KOPT-K1 (cell line): ENCODE measurements around the gene ISYNA1.
"Not testable (repeated sequence)": the region's sequence is repeated elsewhere in the genome, so short reads cannot be mapped to it uniquely, and the experiment has no call there.

Source experiments
- H3K27ac ChIP-seq: fragments of 200-600 bp; sonication (generic); 2 replicates; pipeline ENCODE4 v1.5.1; 2016; ENCODE audit warnings: antibody characterized with exemption, mild to moderate bottlenecking, low read depth, low read length; ENCODE audit not compliant: poor library complexity, severe bottlenecking
- H3K36me3 ChIP-seq: fragments of 200-600 bp; sonication (generic); 2 replicates; pipeline ENCODE4 v1.5.1; 2017; ENCODE audit warnings: antibody characterized with exemption, mild to moderate bottlenecking, low read length, moderate library complexity; ENCODE audit not compliant: insufficient read depth
- H3K9me3 ChIP-seq: fragments of 200-600 bp; sonication (generic); 2 replicates; pipeline ENCODE4 v1.5.1; 2017; ENCODE audit warnings: antibody characterized with exemption, low read length, mild to moderate bottlenecking; ENCODE audit not compliant: insufficient read depth, poor library complexity, severe bottlenecking

The ISYNA1 gene

DNA sequence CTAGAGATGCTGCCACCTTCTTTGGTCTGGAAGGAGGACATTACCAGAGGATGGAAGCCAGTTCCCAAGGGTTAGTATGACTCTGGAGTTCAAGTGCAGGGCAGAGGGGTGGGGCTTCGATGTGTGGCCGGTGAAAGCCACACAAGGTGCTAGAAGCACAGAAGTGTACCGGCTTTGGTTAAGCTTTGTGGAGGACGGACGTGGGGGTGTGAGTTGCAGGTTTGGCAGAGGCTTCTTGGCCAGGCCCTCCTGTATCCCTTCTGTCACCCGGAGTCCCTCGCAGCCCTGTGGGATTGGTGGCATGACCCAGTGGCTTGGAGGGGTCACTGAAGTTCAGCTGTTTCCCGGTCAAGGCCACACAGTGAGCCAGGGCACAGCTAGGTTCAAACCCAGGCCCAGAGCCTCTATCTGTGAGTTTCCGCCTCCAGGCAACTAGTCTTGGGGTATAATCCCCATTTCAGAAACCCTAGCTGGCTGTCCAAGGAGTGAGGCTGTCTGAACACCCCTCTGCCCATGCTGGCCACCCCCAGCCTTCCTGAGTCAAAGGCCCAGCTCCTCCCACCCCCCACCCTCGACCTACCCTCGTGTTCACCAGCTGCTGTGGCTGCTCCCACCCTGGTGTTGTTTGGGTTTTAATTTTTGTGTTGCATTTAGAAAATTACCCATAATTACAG lies 23.3 kb downstream of the ISYNA1 start:
- Histone ChIP-seq H3K27ac (peak overlapping the region; percentile 69), H3K36me3 (no peaks in the 10 kb centered on the region), H3K9me3 (no peaks in the 10 kb centered on the region)

GRCh38 chr19:18412610-18413239 lies 25.2 kb downstream of the ISYNA1 start:
- H3K27ac ChIP-seq, result no peak overlapping the region
- no peaks in the 10 kb centered on the region for H3K36me3 ChIP-seq
- no peaks in the 10 kb centered on the region for H3K9me3 ChIP-seq

- H3K27ac ChIP-seq, result no peak overlapping the region
- no peaks in the 10 kb centered on the region for H3K36me3 ChIP-seq
- no peaks in the 10 kb centered on the region for H3K9me3 ChIP-seq
Observed at GRCh38 chr19:18408053-18408476, 29.9 kb downstream of the ISYNA1 start.

DNA sequence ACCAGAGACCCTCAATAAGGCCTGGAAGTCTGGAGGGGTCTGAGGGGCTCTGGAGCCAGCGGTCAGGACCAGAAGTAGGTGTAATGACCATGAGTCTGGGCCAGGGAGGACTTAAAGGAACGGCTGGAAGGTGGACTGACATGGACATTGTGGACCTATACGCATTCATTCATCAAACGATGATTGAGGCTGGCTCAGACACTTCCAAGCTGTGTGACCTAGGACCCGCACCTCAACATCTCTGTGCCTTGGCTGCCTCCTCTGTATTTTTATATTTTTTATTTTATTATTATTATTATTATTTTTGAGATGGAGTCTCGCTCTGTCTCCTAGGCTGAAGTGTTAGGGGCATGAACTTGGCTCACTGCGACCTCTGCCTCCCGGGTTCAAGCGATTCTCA lies 31.2 kb downstream of the ISYNA1 start:
- no peak overlapping the region for H3K27ac ChIP-seq
- no peaks in the 10 kb centered on the region for H3K36me3 ChIP-seq
- H3K9me3 ChIP-seq, result no peaks in the 10 kb centered on the region

DNA sequence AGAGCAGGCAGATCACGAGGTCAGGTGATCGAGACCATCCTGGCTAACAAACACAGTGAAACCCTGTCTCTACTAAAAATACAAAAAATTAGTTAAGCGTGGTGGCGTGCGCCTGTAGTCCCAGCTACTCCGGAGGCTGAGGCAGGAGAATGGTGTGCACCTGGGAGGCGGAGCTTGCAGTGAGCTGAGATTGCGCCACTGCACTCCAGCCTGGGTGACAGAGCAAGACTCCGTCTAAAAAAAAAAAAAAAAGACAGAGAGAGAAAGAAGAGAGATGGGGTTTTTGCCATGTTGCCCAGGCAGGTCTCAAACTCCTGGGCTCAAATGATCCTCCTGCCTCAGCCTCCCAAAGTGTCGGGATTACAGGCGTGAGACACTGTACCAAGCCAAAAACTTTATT lies 32.2 kb downstream of the ISYNA1 start:
- H3K27ac ChIP-seq, H3K9me3 ChIP-seq, H3K36me3 ChIP-seq: not testable (repeated sequence)

DNA sequence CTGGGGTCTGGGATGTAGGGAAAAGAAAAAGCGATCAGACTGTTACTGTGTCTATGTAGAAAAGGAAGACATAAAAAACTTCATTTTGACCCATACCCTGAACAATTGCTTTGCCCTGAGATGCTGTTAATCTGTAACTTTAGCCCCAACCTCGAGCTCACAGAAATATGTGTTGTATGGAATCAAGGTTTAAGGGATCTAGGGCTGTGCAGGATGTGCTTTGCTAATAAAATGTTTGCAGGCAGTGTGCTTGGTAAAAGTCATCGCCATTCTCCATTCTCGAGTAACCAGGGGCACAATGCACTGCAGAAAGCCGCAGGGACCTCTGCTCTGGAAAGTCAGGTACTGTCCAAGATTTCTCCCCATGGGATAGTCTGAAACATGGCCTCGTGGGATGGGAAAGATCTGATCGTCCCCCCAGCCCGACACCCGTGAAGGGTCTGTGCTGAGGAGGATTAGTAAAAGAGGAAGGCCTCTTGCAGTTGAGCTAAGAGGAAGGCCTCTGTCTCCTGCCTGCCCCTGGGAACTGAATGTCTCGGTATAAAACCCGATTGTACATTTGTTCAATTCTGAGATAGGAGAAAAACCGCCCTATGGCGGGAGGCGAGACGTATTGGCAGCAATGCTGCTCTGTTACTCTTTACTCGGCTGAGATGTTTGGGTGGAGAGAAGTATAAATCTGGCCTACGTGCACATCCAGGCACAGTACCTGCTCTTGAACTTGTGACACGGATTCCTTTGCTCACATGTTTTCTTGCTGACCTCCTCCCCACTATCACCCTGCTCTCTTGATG lies 35.3 kb downstream of the ISYNA1 start:
- not testable (repeated sequence) for H3K27ac ChIP-seq, H3K36me3 ChIP-seq, H3K9me3 ChIP-seq

GRCh38 chr19:18401580-18402112 lies 36.3 kb downstream of the ISYNA1 start:
- no peak overlapping the region for H3K27ac ChIP-seq
- H3K9me3 ChIP-seq, result no peaks in the 10 kb centered on the region
- H3K36me3 ChIP-seq, result no peaks in the 10 kb centered on the region

GRCh38 chr19:18399008-18399407 lies 38.9 kb downstream of the ISYNA1 start:
- H3K27ac ChIP-seq, result no peak overlapping the region
- no peaks in the 10 kb centered on the region for H3K9me3 ChIP-seq
- no peaks in the 10 kb centered on the region for H3K36me3 ChIP-seq

DNA sequence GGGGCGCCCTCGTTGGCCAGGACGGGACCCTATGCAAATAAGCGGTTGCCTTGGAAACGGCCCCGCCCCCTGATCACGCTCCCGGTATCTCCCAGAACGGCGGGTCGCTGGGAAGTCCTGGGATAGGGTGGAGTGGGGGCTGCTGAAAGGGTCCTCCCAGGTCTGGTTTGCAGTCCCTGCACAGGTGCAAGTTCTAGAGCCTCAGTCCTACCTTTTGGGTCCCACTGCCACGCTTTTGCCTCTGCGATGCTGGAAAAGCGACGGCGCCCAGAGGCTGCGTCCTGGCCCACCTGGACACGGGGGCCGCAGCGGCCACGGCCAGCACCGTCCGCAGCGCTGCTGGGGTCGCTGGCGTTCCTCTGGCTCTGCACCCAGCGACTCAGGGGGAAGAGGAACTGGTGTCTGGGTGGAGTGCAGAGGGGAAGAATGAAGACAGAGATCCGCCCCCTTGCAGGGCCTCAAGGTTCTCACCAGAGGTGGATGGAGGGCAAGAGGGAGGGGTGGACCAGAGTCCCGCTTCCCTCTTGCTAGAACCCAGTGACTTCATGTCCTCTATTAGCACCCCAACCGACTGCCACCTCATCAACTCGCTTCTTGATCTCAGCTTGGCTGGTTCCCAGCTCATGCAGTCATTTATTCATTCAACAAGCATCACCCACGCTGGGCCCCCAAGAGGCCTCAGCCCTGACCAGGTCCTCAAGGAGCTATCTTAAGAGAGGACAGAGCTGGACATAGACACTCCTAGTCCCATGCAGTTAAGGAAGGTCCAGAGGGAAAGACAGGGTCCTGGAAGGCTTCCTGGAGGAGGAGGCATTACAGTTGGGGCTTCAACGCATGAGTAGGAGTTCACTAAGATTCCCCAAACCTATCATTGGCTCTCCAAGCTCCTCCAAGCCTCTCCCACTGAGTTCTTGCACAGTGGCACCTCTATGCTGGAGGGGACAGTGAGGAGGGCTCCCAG lies 40.4 kb downstream of the ISYNA1 start, which contains the start of gene LRRC25:
LRRC25 (minus strand) TSS at position 381 of the 961 bp plus-strand sequence. CDS start 659 bp downstream, outside the sequence.
- Histone ChIP-seq H3K9me3 (no peaks in the 10 kb centered on the region), H3K27ac (no peak within 1 kb of the TSS), H3K36me3 (no peaks in the 10 kb centered on the region)

DNA sequence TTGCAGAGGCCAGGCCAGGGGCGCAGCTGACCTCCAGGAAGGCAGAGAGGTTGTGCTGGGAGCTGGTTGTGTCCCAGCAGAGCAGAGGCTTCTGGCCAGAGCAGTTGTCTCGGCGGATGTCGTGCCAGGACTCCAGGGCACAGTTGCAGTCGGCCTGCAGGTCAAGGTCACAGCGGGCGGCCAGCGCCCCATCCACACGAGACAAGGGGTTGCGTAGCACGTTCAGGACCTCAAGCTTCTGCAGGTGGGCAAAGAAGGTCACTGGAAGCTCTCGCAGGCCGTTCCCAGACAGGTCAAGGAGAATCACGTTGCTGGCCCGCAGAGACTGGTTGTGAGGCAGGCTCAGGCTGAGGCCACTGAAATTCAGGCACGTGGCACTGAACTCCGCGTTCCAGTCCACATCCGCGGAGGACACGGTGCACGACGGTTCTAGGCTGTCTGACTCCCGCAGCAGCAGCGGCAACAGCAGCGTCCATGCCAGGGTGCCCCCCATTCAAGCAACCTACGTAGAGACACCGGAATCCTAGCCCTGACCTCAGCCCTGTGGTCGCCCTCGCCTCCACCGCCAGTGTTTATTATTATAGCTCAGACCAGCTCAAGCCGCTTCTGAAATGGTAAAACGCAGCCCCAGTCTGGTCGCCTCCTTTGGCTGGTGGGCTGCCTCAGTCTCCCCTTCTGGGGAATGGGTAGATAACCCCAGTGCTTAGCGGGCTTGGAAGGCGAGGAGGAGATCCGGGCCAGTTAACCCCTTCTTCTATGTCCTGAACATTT lies 41.3 kb downstream of the ISYNA1 start:
- Histone ChIP-seq H3K27ac (no peak overlapping the region), H3K9me3 (no peaks in the 10 kb centered on the region), H3K36me3 (no peaks in the 10 kb centered on the region)

- no peak overlapping the region for H3K27ac ChIP-seq
Observed at GRCh38 chr19:18393836-18394235, 44.1 kb downstream of the ISYNA1 start.

GRCh38 chr19:18392926-18393325 lies 45.0 kb downstream of the ISYNA1 start:
- H3K27ac ChIP-seq, result no peak overlapping the region
- no peaks in the 10 kb centered on the region for H3K9me3 ChIP-seq
- no peaks in the 10 kb centered on the region for H3K36me3 ChIP-seq

More at GRCh38 chr19:18393836-18394235, 44.1 kb downstream of the ISYNA1 start:
- Histone ChIP-seq H3K36me3 (no peaks in the 10 kb centered on the region), H3K9me3 (no peaks in the 10 kb centered on the region)

DNA sequence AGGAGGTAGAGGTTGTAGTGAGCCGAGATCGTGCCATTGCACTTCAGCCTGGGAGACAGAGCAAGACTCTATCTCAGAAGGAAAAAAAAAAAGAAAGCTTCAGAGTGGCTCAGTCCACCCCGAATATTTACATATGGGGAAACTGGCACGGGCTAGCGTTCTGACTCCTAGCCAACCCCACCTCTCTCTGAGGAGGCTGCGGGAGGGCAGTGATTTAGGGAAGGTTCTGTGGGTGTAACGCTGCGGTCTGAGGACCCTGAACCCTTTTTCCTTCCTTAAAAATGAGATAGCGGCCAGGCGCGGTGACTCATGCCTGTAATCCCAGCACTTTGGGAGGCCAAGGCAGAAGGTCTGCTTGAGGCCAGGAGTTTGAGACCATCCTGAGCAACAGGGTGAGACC lies 45.5 kb downstream of the ISYNA1 start:
- Histone ChIP-seq H3K9me3 (no peaks in the 10 kb centered on the region), H3K27ac (no peak overlapping the region), H3K36me3 (no peaks in the 10 kb centered on the region)
